ENCODE measurements around the gene FASTK.

GRCh38 chr7:151119055-151119415, 38.4 kb upstream of the FASTK start:
- TF ChIP-seq ARNT (IDR thresholded peaks at IDR 0.05) (no peak), NFRKB (IDR thresholded peaks at IDR 0.05) (no peak), ELF4 (IDR thresholded peaks at IDR 0.05) (no peak), SP1 (IDR thresholded peaks at IDR 0.05) (no peak)

Data from HEK293T (cell line).